OCI-M1 (cell line): ENCODE measurements around the gene PIK3R5.
A peak's percentile ranks its signal among the peaks of the same experiment; 100 is the strongest.

Experiments used
- DNase-seq: peaks from one replicate; lab custom pipeline; 2025; lab: John Stamatoyannopoulos, UW

The PIK3R5 gene

DNA sequence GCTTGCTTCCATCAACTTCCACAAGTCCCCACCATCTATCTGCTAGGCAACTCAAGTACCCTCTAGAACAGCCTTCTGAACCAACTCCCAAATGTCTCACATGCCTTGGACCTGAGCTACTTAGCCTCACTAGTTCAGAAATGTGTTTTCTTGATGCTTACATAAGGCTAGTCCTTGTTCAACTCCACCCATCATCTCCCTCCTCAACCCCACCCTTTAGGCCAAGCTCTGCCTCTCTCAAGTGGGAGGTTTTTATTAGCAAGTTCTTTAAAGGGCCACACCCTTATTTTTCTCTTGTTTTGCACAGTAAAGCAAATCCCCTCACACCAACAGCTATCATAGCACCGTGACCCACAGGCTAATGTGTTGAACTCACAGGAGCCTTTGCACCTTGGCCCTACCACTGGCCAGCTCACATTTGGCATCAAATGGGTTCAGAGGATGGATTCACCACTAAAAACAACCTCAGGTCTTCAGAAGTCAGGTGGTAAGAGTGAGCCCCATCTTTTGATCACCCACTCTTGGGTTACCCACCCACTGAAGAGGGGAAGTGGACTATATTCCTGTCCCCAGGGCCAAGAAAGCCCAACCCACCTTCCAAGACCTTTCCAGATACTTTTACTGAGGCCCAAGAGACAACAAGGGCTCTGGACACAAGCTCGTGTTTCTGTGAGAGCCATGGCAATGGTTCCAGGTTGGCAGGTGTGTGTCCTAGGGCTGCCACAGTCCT, 12.2 kb downstream of the PIK3R5 start:
- no peak for DNase-seq

DNA sequence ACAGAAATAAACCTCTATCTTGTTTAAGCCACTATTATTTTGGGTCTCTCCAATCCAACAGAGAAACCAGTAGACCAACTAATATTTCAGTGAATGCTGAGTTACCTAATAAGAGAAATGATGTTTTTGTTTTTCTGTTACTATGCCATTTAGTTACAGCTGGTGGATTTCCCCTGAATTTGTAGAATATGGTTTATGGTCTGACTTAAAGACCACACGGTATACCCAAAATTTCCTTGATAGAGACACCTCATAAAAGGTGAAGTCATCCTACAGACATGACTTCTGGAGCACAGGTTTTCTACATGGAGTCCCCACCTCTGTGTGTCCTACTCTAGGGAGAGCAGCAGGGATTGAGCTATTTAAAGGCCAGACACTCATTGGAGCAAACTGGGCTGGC, 13.3 kb downstream of the PIK3R5 start:
- DNase-seq = no peak

DNA sequence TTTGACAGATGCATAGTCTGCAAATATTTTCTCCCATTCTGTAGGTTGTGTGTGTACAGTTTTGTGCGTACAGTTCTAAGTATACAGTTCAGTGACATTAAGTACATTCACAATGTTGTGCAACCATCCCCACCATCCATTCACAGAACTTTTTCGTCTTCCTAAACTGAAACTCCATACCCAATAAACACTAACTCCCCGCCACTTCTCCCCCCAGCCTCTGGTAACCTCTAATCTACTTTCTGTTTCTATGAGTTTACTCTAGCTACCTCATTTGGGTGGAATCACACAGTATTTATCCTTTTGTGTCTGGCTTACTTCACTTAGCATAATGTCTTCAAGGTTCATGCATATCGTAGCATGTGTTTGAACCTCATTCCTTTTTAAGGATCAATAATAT, 14.3 kb downstream of the PIK3R5 start:
- DNase-seq = no peak

DNA sequence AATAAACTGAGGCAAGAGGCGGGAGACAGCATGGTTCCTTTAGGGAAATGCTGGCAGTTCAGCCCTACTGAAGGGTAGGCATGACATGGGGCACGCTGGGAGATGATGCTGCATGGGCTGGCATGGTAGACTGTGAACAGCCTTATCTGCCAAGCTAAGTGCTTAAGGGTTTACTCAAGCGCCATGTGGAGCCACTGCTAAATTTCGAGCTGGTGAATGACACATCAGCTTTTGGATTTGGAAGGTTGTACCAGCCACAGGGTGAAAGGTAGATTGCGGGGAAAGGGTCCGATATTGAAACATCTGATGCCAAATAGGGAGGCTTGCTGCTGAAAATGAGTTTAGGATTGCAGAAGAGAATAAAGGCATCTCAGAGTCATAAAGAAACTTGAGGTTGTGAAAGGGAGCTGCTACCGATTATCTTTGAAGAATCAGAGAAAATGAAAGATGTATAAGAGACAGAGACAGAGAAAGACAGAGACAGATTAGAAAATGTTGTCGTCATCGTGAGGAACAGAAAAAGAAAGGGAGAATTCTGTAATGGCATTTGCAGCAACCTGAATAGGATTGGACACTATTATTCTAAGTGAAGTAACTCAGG, 16.3 kb downstream of the PIK3R5 start:
- no peak for DNase-seq

DNA sequence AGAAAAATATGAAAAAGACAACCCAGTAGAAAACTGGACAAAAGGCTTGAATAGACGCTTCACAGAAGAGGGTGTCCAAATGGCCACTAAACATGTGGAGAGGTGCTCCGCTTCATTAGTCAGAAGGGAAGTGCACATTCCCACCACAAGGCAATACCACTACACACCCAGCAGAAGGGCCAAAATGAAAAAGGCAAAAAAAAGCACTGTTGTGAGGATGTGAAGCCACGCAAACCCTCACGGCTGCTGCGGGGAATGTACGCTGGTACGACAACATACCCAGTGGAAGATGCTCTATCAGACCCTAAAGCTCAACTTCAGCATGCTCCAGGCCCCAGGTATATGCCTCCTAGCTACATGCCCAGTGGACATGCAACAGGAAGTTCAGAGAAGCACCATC, 17.0 kb downstream of the PIK3R5 start:
- DNase-seq = no peak

DNA sequence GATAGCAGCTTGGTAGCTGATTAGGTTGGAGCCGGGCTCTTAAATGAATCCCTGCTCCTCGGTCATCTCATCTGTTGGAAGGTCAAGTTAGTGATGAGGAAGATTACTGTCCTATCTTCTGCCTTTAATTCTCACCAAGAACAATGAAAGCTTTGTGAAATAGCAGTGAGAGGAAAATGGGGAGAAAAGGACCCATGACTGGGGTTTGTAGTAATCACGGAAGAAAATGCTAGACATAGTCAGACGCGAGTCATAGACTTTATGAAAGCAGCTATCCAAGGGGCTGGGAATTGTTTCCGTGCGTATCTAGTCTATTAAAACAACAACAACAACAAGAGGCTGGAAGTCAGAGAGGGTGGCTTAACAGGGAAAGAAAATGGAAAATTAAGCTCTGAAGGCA, 18.3 kb downstream of the PIK3R5 start:
- DNase-seq = no peak

DNA sequence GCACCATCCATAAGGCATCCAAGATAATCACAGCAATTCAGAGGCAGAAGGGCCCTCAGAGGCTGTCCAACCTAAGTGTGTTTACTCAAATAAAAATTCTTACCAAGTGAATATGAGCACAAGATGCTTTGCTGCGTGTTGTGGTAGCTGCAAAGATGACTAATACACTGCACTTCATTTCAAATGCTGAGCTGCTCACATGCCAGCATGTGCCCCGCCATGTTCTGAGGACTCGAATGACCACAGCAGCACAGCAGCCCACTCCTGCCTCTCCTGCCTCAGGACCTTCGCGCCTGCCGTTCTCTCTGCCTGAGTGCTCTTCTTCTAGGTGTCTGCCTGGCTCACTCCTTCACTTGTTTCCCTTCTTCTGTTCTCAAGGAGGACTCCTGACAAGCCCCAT, 19.0 kb downstream of the PIK3R5 start:
- no peak for DNase-seq

DNA sequence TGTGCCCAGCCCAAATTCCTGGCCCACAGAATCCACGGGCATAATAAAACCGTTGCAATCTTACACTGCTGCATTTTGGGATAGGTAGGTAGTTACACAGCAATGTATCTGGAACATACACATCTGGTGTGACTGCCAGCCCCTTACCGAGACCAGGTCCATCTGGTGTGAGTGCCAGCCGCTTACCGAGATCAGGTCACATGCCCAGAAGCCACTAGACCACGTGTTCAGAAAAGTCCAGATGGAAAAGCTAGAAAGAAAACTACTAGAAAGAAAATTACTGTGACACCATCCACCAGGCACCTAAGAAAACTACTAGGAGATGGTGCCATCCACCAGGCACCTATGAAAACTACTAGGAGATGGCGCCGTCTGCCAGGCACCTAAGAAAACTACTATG, 19.4 kb downstream of the PIK3R5 start:
- DNase-seq = no peak

DNA sequence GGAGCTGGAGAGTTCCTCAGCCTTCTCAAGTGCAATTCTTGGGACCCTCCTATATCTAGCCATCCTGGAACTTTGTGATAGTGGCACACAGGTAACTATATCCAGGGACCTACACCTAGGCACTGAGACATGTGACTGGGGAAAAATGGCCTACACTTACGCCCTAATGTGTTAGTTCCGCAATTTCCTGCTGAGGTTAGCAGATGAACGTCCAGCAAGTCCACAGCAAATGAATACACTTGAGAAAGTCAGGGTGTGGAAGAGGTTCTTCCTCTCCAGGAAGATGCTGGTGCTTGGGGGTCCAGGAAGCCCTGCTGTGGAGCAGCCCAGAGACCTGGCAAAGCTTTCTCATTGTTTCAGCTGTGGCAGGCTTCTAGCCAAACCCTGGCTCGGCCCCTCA, 20.8 kb downstream of the PIK3R5 start:
- no peak for DNase-seq

DNA sequence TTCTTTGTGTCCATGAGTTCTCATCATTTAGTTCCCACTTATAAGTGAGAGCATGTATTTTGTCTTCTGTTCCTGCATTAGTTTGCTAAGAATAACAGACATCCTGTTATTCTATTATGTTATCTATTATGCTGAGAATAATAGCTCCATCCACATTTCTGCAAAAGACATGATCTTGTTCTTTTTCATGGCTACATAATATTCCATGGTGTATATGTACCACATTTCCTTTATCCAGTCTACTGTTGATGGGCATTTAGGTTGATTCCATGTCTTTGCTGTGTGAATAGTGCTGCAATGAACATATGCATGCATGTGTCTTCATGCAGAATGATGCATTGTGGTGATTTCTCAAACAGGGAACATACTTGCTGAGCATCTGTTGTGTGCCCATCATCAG, 21.4 kb downstream of the PIK3R5 start:
- DNase-seq = no peak

DNA sequence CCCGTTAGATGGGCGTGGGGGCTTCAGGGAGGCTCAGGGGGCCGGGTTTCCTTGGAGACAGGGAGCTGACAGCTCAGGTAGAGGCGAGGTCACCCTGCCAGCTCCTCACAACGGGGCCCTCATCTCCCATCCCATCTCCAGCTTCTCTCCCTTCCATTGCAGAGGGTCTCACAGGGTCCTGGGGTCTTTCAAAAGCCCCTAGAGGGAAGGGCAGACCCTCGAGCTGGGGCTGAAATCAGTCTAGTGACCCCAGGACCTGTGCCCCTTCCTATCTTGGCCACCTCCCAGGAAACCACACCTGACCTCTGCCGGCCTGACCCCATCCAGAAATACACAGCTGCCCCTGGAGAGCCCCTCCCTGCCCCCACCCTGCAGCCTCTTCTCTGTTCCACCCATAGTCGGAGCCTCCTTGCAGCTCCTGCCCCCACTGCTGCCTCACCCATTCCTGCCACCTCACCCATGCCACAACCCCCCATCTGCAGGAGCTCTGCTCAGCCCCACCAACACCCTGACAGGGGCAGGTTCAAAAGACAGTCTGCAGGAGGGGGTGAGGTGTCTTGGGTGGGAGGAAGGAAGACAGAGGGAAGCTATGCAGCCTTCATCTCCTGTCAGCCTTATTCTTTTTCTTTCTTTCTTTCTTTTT, 23.4 kb downstream of the PIK3R5 start:
- no peak for DNase-seq

DNA sequence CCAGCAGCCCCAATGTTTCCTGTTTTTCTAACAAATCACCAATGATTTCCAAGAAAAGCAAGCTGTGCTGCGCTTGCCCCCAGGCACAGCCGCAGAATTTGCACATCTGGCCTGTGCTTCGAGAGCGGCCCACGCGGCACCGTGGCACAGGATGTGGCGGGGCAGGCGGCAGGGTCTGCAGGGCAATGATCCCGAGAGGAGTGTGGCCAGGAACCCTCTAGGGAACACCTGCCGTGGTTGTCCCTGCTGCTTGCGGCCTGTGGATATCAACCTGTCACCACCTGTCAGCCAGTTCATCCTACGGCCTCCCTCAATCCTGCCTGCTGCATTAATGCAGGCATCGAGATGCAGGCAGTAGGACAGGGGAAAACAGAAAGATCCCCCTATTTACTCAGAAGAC, 24.0 kb downstream of the PIK3R5 start:
- no peak for DNase-seq

DNA sequence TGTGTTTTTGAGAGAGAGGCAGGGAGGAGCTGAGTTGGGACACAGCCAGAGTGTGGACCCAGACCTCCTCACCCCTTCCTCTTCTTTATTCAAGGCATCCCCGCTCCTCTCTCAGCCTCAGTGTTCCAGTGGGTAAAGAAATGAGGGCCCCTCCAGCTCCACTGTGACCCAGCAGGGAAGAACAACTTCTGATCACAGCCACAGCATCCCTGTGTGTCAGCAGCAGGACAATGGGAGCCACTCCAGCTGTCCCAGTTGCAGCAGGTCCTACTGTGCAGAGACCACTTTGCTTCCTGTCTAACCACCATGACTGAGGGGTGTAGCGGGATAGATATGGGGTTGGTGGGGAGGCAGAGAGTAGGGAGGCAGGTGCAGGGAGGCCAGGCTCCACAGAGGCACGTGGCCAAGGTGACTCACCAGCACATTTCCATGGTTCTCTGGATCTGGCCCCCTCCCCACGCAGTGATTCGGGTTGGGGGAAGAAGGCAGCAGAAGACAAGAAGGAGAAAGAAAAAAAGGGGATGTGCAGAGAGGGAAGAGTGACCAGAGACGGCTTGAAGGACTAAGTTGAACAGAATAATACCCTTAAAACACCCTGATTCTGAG, 24.5 kb downstream of the PIK3R5 start:
- DNase-seq = no peak

DNA sequence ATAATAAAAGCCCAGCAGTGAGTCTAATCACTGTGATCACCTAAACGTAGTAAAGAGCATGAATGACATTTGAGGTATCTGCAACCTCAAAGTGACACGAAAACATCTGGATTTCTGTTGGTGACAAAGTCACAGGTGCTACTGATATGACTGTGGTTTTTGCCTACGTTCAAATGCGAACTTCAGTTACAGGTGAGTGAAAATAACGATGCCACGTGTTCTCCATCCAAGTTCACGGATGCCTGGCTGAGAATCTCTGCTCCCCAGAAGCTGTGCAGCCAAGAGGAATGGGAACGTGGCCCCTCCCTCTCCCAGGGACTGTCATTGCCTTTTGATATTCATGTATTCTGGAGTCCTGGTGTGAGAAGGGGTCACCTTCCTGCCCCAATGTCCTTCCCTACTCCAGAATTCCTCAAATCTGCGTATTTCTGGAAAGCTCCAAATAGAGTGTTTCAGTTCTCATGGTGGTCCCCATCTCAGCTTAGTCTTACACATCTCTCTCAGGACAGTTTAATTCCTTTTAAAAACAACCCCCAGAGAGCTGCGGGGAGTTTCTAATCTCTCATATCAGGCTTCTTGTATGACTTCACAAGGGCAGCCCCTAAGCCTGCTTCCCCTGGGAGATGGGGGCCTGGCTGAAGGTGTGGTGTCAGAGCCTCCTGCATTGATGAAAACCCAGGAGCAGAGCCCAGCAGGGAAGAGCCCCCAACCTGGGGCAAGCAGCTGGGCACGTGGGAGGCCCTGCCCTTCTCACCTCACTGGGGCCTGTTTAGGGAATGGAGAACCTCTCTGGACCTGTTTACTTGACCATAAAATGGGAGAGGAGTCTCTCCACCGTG, 25.8 kb downstream of the PIK3R5 start:
- no peak for DNase-seq

DNA sequence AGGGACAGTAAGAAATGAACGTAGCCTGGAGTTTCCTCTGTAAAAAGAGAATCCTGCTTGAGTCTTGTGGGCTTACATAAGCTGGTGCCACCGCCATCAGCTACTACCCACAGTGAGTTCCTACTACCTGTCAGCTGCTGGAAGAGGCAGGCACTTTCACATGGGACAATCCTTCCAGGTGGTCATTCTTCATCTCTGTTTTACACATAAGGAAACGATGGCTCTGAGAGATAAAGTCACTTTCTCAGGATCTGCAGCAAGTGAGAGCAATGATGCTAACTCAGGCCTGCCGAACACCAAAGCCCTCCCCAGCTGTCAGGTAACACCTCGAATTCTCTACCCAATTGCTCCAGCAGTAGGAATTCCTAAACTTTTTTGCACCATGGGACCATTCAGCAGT, 26.6 kb downstream of the PIK3R5 start:
- DNase-seq = no peak

DNA sequence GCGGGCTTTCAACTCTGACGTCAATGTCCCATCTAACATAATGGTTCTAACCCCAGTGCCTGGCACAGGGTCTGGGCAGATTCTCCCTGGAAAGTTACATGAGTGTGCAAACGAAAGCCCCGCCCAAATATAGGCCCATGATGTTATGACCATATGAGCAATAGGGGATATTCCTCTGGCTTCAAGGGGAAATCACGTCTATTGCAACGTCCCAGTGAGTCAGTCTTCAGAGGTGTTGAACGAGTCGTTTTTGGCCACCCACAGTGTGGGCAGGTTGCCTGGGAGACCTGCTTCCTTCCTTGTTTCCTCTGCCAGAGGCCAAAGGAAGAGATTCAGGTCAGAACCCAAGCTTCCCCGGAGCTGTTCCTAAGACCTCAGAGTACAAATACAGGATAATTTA, 30.3 kb downstream of the PIK3R5 start:
- DNase-seq = no peak

DNA sequence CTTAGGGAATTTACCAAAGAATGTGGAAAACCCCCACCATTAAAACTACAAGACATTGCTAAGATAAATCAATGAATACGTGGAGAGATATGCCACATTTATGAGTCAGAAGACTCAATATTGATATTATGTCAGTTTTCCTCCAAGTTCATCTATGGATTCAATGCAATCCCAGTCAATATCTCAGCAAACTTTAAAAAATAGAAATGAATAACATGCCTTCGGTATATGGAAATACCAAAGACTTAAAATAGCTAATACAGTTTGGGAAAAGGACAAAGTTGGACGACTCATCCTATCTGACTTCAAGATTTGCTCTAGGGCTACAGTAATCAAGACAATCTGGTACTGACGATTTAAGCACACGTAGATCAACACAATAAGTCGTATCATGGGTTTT, 31.2 kb downstream of the PIK3R5 start:
- no peak for DNase-seq

DNA sequence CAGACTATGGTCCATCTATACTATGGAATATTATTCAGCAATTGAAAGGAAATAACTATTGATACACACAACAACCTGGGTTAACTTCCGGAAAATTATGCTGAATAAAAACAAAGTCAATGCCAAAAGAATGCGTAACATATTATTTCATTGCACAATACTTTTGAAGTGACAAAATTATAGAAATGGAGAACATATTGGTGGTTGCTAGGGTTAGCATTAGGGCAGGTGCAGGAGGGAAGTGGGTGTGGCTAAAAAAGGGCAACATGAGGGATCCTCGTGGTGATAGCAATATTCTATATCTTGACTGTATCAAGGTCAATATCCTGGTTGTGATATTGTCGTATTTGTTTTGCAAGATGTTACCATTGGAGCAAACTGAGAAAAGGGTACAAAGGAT, 34.9 kb downstream of the PIK3R5 start:
- DNase-seq = no peak

DNA sequence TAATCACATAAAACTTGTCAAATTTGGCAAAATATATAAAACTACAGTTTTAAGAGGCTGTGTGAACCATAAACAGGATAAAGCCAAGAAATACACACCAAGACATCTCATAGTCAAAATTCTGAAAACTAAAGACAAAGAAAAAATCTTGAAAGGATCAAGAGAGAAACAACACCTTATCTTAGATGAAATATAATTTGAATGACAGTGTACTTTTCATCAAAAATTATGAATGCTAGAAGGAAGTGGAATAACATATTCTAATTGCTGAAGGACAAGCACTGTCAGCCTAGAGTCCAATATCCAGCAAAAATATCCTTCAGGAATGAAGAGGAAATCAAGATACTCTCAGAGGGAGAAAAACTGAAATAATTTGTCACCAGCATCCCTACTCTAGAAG, 37.2 kb downstream of the PIK3R5 start:
- peak; percentile 50 for DNase-seq

DNA sequence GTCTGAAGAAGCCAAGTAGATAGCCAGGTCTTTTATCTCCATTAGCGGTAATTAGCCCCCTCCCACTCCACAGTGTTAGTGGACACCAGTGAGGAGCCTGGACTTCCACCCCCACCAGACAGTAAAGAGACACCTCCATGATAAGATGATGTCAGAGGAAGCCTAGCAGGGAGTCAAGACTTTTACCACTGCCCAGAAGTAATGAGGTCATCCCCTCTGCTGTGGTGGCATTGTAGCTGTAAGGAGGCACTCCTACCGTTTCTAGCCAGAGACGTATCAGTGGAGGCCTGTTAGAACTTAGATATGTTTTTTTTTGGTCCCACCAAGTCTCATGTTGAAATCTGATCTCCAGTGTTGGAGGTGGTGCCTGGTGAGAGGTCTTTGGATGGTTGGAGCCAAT, 38.1 kb downstream of the PIK3R5 start:
- DNase-seq = no peak

DNA sequence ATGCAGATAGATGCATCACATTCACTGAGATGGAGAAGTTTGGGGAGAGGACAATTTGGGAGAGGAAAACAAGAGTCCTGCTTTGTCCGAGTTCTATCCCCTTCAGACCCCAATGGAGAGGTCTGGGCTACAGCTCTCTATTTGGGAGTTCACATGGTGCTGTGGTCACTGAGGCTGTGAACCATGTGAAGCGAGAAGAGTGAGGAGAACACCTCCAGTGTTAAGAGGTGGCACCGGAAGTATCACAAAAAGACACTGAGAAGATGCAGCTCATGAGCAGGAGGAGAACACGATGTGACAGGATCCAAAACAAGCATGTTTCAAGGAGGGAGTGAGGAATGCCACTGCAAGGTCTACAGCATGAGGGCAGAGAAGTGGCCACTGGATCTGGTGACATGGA, 39.7 kb downstream of the PIK3R5 start:
- no peak for DNase-seq

DNA sequence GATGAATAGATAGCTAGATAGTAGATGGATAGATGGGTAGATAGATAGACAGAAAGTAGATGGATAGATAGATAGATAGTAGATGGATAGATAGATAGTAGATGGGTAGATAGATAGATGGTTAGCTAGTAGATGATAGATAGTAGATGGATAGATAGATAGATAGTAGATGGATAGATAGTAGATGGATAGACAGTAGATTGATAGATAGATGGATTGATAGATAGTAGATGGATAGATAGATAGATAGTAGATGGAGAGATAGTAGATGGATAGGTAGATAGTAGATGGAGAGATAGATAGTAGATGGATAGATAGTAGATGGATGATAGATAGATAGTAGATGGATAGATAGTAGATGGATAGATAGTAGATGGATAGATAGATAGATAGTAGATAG, 40.4 kb downstream of the PIK3R5 start:
- no peak for DNase-seq
